Stimulated activated naive CD8-positive, alpha-beta T cell treated with anti-CD3 and anti-CD28 coated beads, Interleukin-15, amount 100 ng/mL, for 72 hours (primary cell): ENCODE data around the gene GP1BB.
A peak's percentile ranks its signal among the peaks of the same experiment; 100 is the strongest.

Source experiments
- ATAC-seq: fragments of 150-1000 bp; cut with Tn5 transposase; 2 replicates; pipeline ENCODE4 v1.10.0; 2021; ENCODE audit warnings: mild to moderate bottlenecking, moderate library complexity
- DNase-seq, 2 donors: peaks; one replicate each; pipeline ENCODE4 v3.0.0; 2021 to 2022
- H3K27ac Mint-ChIP-seq, 2 donors: one replicate each; pipeline ENCODE4 v1.8.0; 2022; ENCODE audit warnings: mild to moderate bottlenecking in 2 of 2, mixed read lengths in 2 of 2, moderate library complexity in 2 of 2
- H3K27me3 Mint-ChIP-seq: one replicate; pipeline ENCODE4 v1.8.0; 2022; ENCODE audit warnings: mixed read lengths
- H3K4me1 Mint-ChIP-seq: one replicate; pipeline ENCODE4 v1.8.0; 2022; ENCODE audit warnings: mild to moderate bottlenecking, mixed read lengths
- H3K4me3 Mint-ChIP-seq, 2 donors: one replicate each; pipeline ENCODE4 v1.8.0; 2022; ENCODE audit warnings: mild to moderate bottlenecking in 2 of 2, mixed read lengths in 2 of 2, moderate library complexity in 1 of 2
- H3K9me3 Mint-ChIP-seq, 2 donors: one replicate each; pipeline ENCODE4 v1.8.0; 2022; ENCODE audit warnings: mixed read lengths in 2 of 2

The GP1BB gene

GRCh38 chr22:19758896-19759426 is 35.6 kb downstream of the GP1BB start:
- DNase-seq (no peak), ATAC-seq (no peak)
- H3K4me3 Mint-ChIP-seq, result peak overlapping the region in 1 of 2 donors; percentile 58
- H3K4me1 Mint-ChIP-seq, result peaks cover 46% of the 10 kb centered on the region
- no peaks in the 10 kb centered on the region for H3K9me3 Mint-ChIP-seq
- H3K27ac Mint-ChIP-seq, result no peak overlapping the region
- peaks cover 95% of the 10 kb centered on the region for H3K27me3 Mint-ChIP-seq

GRCh38 chr22:19759427-19760057 is 36.2 kb downstream of the GP1BB start:
- peak overlapping the region; percentile 75 to 96 for H3K4me3 Mint-ChIP-seq
- no peaks in the 10 kb centered on the region for H3K9me3 Mint-ChIP-seq
- DNase-seq, result no peak
- ATAC-seq, result no peak
- H3K27me3 Mint-ChIP-seq, result peaks cover 95% of the 10 kb centered on the region
- H3K27ac Mint-ChIP-seq, result no peak overlapping the region
- H3K4me1 Mint-ChIP-seq, result peaks cover 46% of the 10 kb centered on the region

GRCh38 chr22:19760058-19760950 is 37.0 kb downstream of the GP1BB start, which contains the start of gene TBX1:
Gene TBX1 (plus strand): TSS chr22:19760778. CDS start chr22:19760844, 66 bp downstream.
- H3K4me1 Mint-ChIP-seq, result peaks cover 43% of the 10 kb centered on the region
- no peak for DNase-seq
- no peaks in the 10 kb centered on the region for H3K9me3 Mint-ChIP-seq
- H3K4me3 Mint-ChIP-seq, result peak within 1 kb of the TSS; percentile 75 to 96
- no peak for ATAC-seq
- peaks cover 95% of the 10 kb centered on the region for H3K27me3 Mint-ChIP-seq
- peak within 1 kb of the TSS in 1 of 2 donors; percentile 93 for H3K27ac Mint-ChIP-seq

- Mint-ChIP-seq H3K9me3 (no peaks in the 10 kb centered on the region), H3K27me3 (peaks cover 93% of the 10 kb centered on the region), H3K4me1 (peaks cover 41% of the 10 kb centered on the region), H3K4me3 (peak overlapping the region; percentile 62 to 73), H3K27ac (no peak overlapping the region)
- no peak for DNase-seq
- ATAC-seq, result no peak
Observed at GRCh38 chr22:19760951-19761724, 37.8 kb downstream of the GP1BB start.

- Mint-ChIP-seq H3K27ac (no peak overlapping the region), H3K4me1 (peaks cover 37% of the 10 kb centered on the region), H3K4me3 (peak overlapping the region; percentile 62 to 73), H3K9me3 (no peaks in the 10 kb centered on the region), H3K27me3 (peaks cover 88% of the 10 kb centered on the region)
- DNase-seq (no peak), ATAC-seq (no peak)
Observed at GRCh38 chr22:19761725-19762567, 38.6 kb downstream of the GP1BB start.

GRCh38 chr22:19762568-19763457 is 39.5 kb downstream of the GP1BB start:
- Mint-ChIP-seq H3K9me3 (no peaks in the 10 kb centered on the region), H3K27ac (no peak overlapping the region), H3K4me3 (no peak overlapping the region), H3K4me1 (peaks cover 37% of the 10 kb centered on the region), H3K27me3 (peaks cover 88% of the 10 kb centered on the region)
- DNase-seq (no peak), ATAC-seq (no peak)

- Mint-ChIP-seq H3K27me3 (peaks cover 88% of the 10 kb centered on the region), H3K27ac (no peak overlapping the region), H3K9me3 (no peaks in the 10 kb centered on the region), H3K4me1 (peaks cover 37% of the 10 kb centered on the region), H3K4me3 (no peak overlapping the region)
- no peak for ATAC-seq
- no peak for DNase-seq
Observed at GRCh38 chr22:19763458-19764298, 40.3 kb downstream of the GP1BB start.

- no peak for DNase-seq
- Mint-ChIP-seq H3K9me3 (no peaks in the 10 kb centered on the region), H3K4me3 (no peak overlapping the region), H3K4me1 (peaks cover 32% of the 10 kb centered on the region), H3K27ac (no peak overlapping the region), H3K27me3 (peaks cover 88% of the 10 kb centered on the region)
- no peak for ATAC-seq
Observed at GRCh38 chr22:19764299-19764593, 40.9 kb downstream of the GP1BB start.

GRCh38 chr22:19764636-19765476 is 41.5 kb downstream of the GP1BB start:
- H3K27ac Mint-ChIP-seq, result peak overlapping the region in 1 of 2 donors; percentile 52

GRCh38 chr22:19765477-19766239 is 42.3 kb downstream of the GP1BB start:
- H3K27me3 Mint-ChIP-seq, result peaks cover 89% of the 10 kb centered on the region
- DNase-seq (no peak), ATAC-seq (peak; percentile 29)
- H3K27ac Mint-ChIP-seq, result no peak overlapping the region
- no peaks in the 10 kb centered on the region for H3K9me3 Mint-ChIP-seq
- H3K4me1 Mint-ChIP-seq, result peaks cover 19% of the 10 kb centered on the region
- peak overlapping the region; percentile 68 to 75 for H3K4me3 Mint-ChIP-seq

More at GRCh38 chr22:19764636-19765476, 41.5 kb downstream of the GP1BB start:
- Mint-ChIP-seq H3K9me3 (no peaks in the 10 kb centered on the region), H3K4me3 (no peak overlapping the region), H3K27me3 (peaks cover 88% of the 10 kb centered on the region), H3K4me1 (peaks cover 26% of the 10 kb centered on the region)
- ATAC-seq (no peak), DNase-seq (no peak)

GRCh38 chr22:19766240-19766510 is 42.8 kb downstream of the GP1BB start:
- ATAC-seq, result peak; percentile 3
- Mint-ChIP-seq H3K4me3 (no peak overlapping the region), H3K27me3 (peaks cover 94% of the 10 kb centered on the region), H3K27ac (no peak overlapping the region), H3K9me3 (no peaks in the 10 kb centered on the region), H3K4me1 (peaks cover 19% of the 10 kb centered on the region)
- no peak for DNase-seq
